Measurements from ENCODE around the gene METTL15. TPM values are rescaled to one million over a fixed set of nuclear protein-coding genes. Genes with fewer than 3 reads are reported as not detected.

The METTL15 gene
- total RNA-seq, 1 experiment from 2014 or later: 9.1 TPM

GRCh38 chr11:28353991-28354390, 245.8 kb downstream of the METTL15 start:
- no peaks in the 10 kb centered on the region for H3K23me2 ChIP-seq (ENCODE audit: insufficient read length, low read depth, low read length, poor library complexity, severe bottlenecking)
- H3K4me2 ChIP-seq (ENCODE audit: insufficient read depth, insufficient read length, low read length): no peak overlapping the region
- H3K4me1 ChIP-seq (ENCODE audit: insufficient read depth, low read length): no peaks in the 10 kb centered on the region
- H4K5ac ChIP-seq (ENCODE audit: insufficient read length, low read depth, low read length): no peak overlapping the region
- WGBS (ENCODE audit: extremely low coverage, insufficient read length, low lambda C conversion rate): no CpG with 5 or more reads among the region's 2 CpGs
- H3K23ac ChIP-seq (ENCODE audit: insufficient read length, low read depth, low read length): no peak overlapping the region
- H2BK12ac ChIP-seq (ENCODE audit: insufficient read length, low read depth, low read length): no peak overlapping the region
- no peaks in the 10 kb centered on the region for H3K4me1 Mint-ChIP-seq
- no peak overlapping the region for H2BK15ac ChIP-seq (ENCODE audit: low read depth, low read length)
- no peak overlapping the region for H2AK5ac ChIP-seq (ENCODE audit: insufficient read length, low read length)
- no peaks in the 10 kb centered on the region for H3K36me3 Mint-ChIP-seq (ENCODE audit: insufficient read depth in 1 of 3, low read depth in 3 of 3)
- H3K18ac ChIP-seq (ENCODE audit: insufficient read length, low read depth, low read length): no peak overlapping the region
- H3K9ac ChIP-seq (ENCODE audit: extremely low read depth, insufficient read length, low read length): no peak overlapping the region
- no peak overlapping the region for H3K14ac ChIP-seq (ENCODE audit: insufficient read depth, low read length)
- H3K56ac ChIP-seq (ENCODE audit: insufficient read length, low read depth, low read length): no peak overlapping the region
- no peak overlapping the region for H3K4me3 Mint-ChIP-seq
- H4K20me1 ChIP-seq (ENCODE audit: control insufficient read depth, insufficient read depth, insufficient read length): no peaks in the 10 kb centered on the region
- H3K27ac Mint-ChIP-seq: no peak overlapping the region
- H3K27ac ChIP-seq (ENCODE audit: insufficient read length, low read depth, low read length): no peak overlapping the region
- TF ChIP-seq CTCF (conservative IDR thresholded peaks at IDR 0.05): no peak
- H3K9me3 ChIP-seq (ENCODE audit: control insufficient read depth, low read depth, low read length): no peaks in the 10 kb centered on the region
- no peaks in the 10 kb centered on the region for H3K79me1 ChIP-seq (ENCODE audit: insufficient read depth, low read depth, low read length, poor library complexity, severe bottlenecking)
- H2BK20ac ChIP-seq (ENCODE audit: low read depth, low read length, poor library complexity, severe bottlenecking): no peak overlapping the region
- H3K9me3 Mint-ChIP-seq: no peaks in the 10 kb centered on the region
- H3K27me3 Mint-ChIP-seq (ENCODE audit: low read depth): no peaks in the 10 kb centered on the region
- no peaks in the 10 kb centered on the region for H3K79me2 ChIP-seq (ENCODE audit: insufficient read depth, low read length)
- H4K8ac ChIP-seq (replicated peaks; ENCODE audit: insufficient read length, low read depth, low read length): no peak overlapping the region
- no peak overlapping the region for H2BK120ac ChIP-seq (ENCODE audit: low read depth, low read length, poor library complexity, severe bottlenecking)
- no peaks in the 10 kb centered on the region for H3K27me3 ChIP-seq (ENCODE audit: insufficient read depth, low read length)
- no peak overlapping the region for H3K4ac ChIP-seq (ENCODE audit: low read depth, low read length)
- no peak for DNase-seq
- no peak overlapping the region for H3T11ph ChIP-seq (ENCODE audit: low read length)
- H2AFZ ChIP-seq (ENCODE audit: low read length): no peak overlapping the region
- H2BK5ac ChIP-seq (ENCODE audit: insufficient read length, low read length): no peak overlapping the region
- H4K91ac ChIP-seq (ENCODE audit: insufficient read length, low read depth, low read length): no peak overlapping the region
